Liver (tissue), 9 donors: Measurements from ENCODE around the gene TUBG2. TPM values are rescaled to one million over a fixed set of nuclear protein-coding genes. Genes with fewer than 3 reads are reported as not detected.

Experiments
- DNase-seq: peaks from one replicate; pipeline ENCODE4 v3.0.0-alpha.2; 2017; ENCODE audit warnings: low spot score
- H3K27ac ChIP-seq, 2 donors: one replicate each; pipeline ENCODE4 v1.7.0; 2013; ENCODE audit warnings: inconsistent platforms in 2 of 2, low read length in 2 of 2, control low read depth in 1 of 2, low read depth in 1 of 2, mild to moderate bottlenecking in 1 of 2
- H3K27me3 ChIP-seq, 4 donors: one replicate each; pipeline versions ENCODE4 v1.6.1 to v1.7.0; 2013; ENCODE audit warnings: low read length in 3 of 4, inconsistent platforms in 1 of 4, mild to moderate bottlenecking in 1 of 4, moderate library complexity in 1 of 4; ENCODE audit not compliant: control insufficient read depth in 4 of 4, insufficient read depth in 4 of 4
- H3K36me3 ChIP-seq, 4 donors: one replicate each; pipeline versions ENCODE4 v1.6.1 to v1.7.0; 2013; ENCODE audit warnings: low read length in 3 of 4, mild to moderate bottlenecking in 3 of 4, low read depth in 1 of 4, moderate library complexity in 1 of 4; ENCODE audit not compliant: control insufficient read depth in 4 of 4, insufficient read depth in 3 of 4
- H3K4me1 ChIP-seq, 4 donors: one replicate each; pipeline versions ENCODE4 v1.6.1 to v1.7.0; 2013; ENCODE audit warnings: low read length in 3 of 4, mild to moderate bottlenecking in 3 of 4, moderate library complexity in 1 of 4; ENCODE audit not compliant: control insufficient read depth in 4 of 4, insufficient read depth in 4 of 4
- H3K4me3 ChIP-seq, 3 donors: one replicate each; pipeline versions ENCODE4 v1.6.1 to v1.7.0; 2013; ENCODE audit warnings: low read length in 3 of 3, control low read depth in 1 of 3, low read depth in 1 of 3, mild to moderate bottlenecking in 1 of 3
- H3K9ac ChIP-seq, 2 donors: one replicate each; pipeline ENCODE4 v1.7.0; 2013; ENCODE audit warnings: low read length in 2 of 2, mild to moderate bottlenecking in 2 of 2, moderate library complexity in 2 of 2, control low read depth in 1 of 2, low read depth in 1 of 2
- H3K9me3 ChIP-seq, 4 donors: one replicate each; pipeline versions ENCODE4 v1.6.1 to v1.7.0; 2013; ENCODE audit warnings: low read length in 3 of 4; ENCODE audit not compliant: control insufficient read depth in 4 of 4
- EGR1 ChIP-seq, 2 donors: IDR thresholded peaks; 2 replicates each; pipeline ENCODE4 v1.6.1; 2016 to 2018; ENCODE audit warnings: antibody characterized with exemption in 2 of 2, low read depth in 2 of 2
- FOXA1 ChIP-seq: IDR thresholded peaks from 2 replicates; pipeline ENCODE4 v1.6.1; 2016; ENCODE audit warnings: antibody characterized with exemption
- FOXA2 ChIP-seq: IDR thresholded peaks from 2 replicates; pipeline ENCODE4 v1.6.1; 2016; ENCODE audit warnings: antibody characterized with exemption
- GABPA ChIP-seq, 2 donors: IDR thresholded peaks in 1 of 2; conservative IDR thresholded peaks in 1 of 2; 2 replicates each; pipeline ENCODE4 v1.6.1; 2016; ENCODE audit warnings: antibody characterized with exemption in 2 of 2, mild to moderate bottlenecking in 1 of 2, moderate library complexity in 1 of 2
- HNF4A ChIP-seq, 2 donors: conservative IDR thresholded peaks; 2 replicates each; pipeline ENCODE4 v1.6.1; 2016; ENCODE audit warnings: antibody characterized with exemption in 2 of 2, mild to moderate bottlenecking in 2 of 2
- HNF4G ChIP-seq: IDR thresholded peaks from 2 replicates; pipeline ENCODE4 v1.6.1; 2016; ENCODE audit warnings: antibody characterized with exemption
- JUND ChIP-seq, 2 donors: IDR thresholded peaks; 2 replicates each; pipeline ENCODE4 v1.6.1; 2016; ENCODE audit warnings: antibody characterized with exemption in 2 of 2
- NR2F2 ChIP-seq: IDR thresholded peaks from 2 replicates; pipeline ENCODE4 v1.6.1; 2016; ENCODE audit warnings: antibody characterized with exemption
- RAD21 ChIP-seq, 2 donors: IDR thresholded peaks; 2 replicates each; pipeline ENCODE4 v1.6.1; 2016; ENCODE audit warnings: antibody characterized with exemption in 2 of 2, mild to moderate bottlenecking in 2 of 2
- RXRA ChIP-seq, 2 donors: IDR thresholded peaks; 2 replicates each; pipeline ENCODE4 v1.6.1; 2017 to 2018; ENCODE audit warnings: antibody characterized with exemption in 2 of 2, mild to moderate bottlenecking in 1 of 2
- SP1 ChIP-seq: IDR thresholded peaks from 2 replicates; pipeline ENCODE4 v1.6.1; 2018; ENCODE audit warnings: antibody characterized with exemption, mild to moderate bottlenecking
- TAF1 ChIP-seq: conservative IDR thresholded peaks from 2 replicates; pipeline ENCODE4 v1.6.1; 2016; ENCODE audit warnings: antibody characterized with exemption, mild to moderate bottlenecking
- YY1 ChIP-seq: IDR thresholded peaks from 2 replicates; pipeline ENCODE4 v1.6.1; 2016; ENCODE audit warnings: antibody characterized with exemption, mild to moderate bottlenecking
- WGBS: extraction: QIAGEN DNeasy Blood & Tissue Kit; methylation state at CpG from one replicate; pipeline ENCODE4 v1.1.7; 2013; 5-methylcytosine and 5-hydroxymethylcytosine counted together
- polyA plus RNA-seq, 2 donors: library from polyadenylated mRNA; stranded (reverse) in 1 of 2; unstranded in 1 of 2; fragments of 200-250 nt in 1 of 2; fragments of >200 nt in 1 of 2; fragmentation: Nextera tagmentation in 1 of 2; extraction: Ambion mirVana in 1 of 2; gene quantifications; one replicate each; pipeline versions ENCODE4 v1.2.1 to v1.2.3, GENCODE V29; 2013 to 2015
- total RNA-seq, 2 donors: library from RNA; depleted of rRNA; stranded (reverse); fragments of >200 nt; gene quantifications; one replicate each; pipeline ENCODE4 v1.2.3, GENCODE V29; 2014
- TF ChIP-seq, protein P1 (sequence below): IDR thresholded peaks from 2 replicates; pipeline ENCODE4 v1.6.1; 2016; ENCODE audit warnings: antibody characterized with exemption
- TF ChIP-seq, protein P2 (sequence below): IDR thresholded peaks from 2 replicates; pipeline ENCODE4 v1.6.1; 2016; ENCODE audit warnings: antibody characterized with exemption
- TF ChIP-seq, protein P3 (sequence below): IDR thresholded peaks from 2 replicates; pipeline ENCODE4 v1.6.1; 2016; ENCODE audit warnings: antibody characterized with exemption
- TF ChIP-seq, protein P4 (sequence below): IDR thresholded peaks from 2 replicates; pipeline ENCODE4 v1.6.1; 2016; ENCODE audit warnings: antibody characterized with exemption, mild to moderate bottlenecking
- TF ChIP-seq, protein P5 (sequence below): fragments of 150-350 bp; IDR thresholded peaks from 2 replicates; pipeline ENCODE4 v1.5.1; 2017; ENCODE audit warnings: improper control_type of control experiment, low read depth, low read length; ENCODE audit not compliant: missing input control
- donor health status: healthy.
- donor health status: healthy.
- donor health status: healthy.
- donor health status: healthy.
- donor health status: healthy.

TUBG2 gene
- total and polyA plus RNA-seq, 4 donors = 1.4 to 10.8 (median 5.0) TPM

DNA sequence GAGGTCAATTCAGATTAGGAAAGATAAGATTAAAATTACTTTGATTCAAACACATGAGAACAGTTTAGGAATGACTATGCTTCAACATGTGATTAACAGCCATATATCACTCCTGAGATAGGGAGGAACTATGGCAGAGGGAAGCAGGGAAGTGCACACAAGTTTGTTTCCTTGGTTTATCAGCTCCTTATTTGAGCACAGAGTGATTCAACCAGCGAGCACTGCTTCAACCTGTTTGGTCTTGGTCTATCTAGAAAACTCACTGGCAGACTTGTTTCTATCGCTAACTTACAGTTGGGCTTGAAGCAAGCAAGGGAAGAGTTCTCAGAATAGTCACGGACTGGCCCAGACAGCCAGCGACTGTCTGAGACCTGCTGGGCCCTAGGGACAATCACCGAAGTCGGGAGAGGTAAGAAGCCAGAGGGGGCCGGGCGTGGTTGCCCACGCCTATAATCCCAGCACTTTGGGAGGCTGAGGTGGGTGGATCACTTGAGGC, 26.1 kb upstream of the TUBG2 start (continued):
- TF ChIP-seq SP1 = no peak

DNA sequence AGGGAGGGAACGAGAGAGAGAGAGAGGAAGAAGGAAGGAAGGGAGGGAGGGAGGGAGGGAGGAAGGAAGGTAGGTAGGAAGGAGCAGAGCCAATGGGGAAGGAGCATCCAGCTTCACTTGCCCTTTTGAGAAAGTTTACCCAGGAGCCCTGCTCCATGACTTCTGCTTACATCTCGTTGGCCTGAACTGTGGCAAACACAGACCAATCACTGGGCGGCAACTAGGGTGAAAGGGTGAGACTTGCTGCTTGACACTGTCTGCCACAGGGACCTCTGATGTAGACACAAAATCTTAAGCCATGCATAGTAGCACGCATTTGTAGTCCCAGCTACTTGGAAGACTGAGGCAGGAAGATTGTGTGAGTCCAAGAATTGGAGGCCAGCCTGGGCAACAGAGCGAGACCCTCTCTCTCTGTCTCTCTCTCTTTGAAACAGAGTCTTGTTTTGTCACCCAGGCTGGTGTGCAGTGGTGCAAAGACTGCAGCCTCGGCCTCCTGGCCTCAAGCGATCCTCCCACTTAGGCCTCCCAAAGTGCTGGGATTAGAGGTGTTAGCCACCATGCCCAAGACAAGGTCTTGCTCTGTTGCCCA, 19.5 kb upstream of the TUBG2 start:
- DNase-seq = no peak
- Histone ChIP-seq H3K9me3 (no peaks in the 10 kb centered on the region), H3K27me3 (no peaks in the 10 kb centered on the region), H3K36me3 (no peaks in the 10 kb centered on the region), H3K4me3 (no peak overlapping the region), H3K4me1 (no peaks in the 10 kb centered on the region), H3K9ac (no peak overlapping the region), H3K27ac (no peak overlapping the region)
- 82% methylated on average over 6 of the region's 7 CpGs for WGBS
- TF ChIP-seq TAF1 (no peak), HNF4A (conservative IDR thresholded peaks at IDR 0.05) (no peak)

DNA sequence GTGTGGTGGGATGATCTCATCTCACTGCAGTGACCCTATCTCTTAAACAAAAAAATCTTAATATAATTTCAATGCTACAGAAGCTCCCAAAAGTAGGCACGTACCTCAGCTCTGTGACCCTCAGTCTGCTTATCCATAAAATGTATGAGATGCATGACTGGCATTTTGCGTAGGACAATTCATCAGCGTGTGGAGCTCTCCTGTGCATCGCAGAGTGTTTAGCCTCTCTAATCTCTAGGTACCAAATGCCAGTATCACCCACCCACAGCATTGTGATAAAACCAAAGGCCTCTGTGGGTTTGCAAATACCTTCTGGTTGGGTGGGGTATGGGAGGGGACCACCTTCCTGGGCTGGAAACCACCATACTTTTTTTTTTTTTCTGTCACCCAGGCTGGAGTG, 19.0 kb upstream of the TUBG2 start:
- WGBS = 96% methylated on average over 4 of the region's 4 CpGs
- DNase-seq = no peak
- Histone ChIP-seq H3K4me3 (no peak overlapping the region), H3K9ac (no peak overlapping the region), H3K27me3 (no peaks in the 10 kb centered on the region), H3K36me3 (no peaks in the 10 kb centered on the region), H3K4me1 (no peaks in the 10 kb centered on the region), H3K9me3 (no peaks in the 10 kb centered on the region), H3K27ac (no peak overlapping the region)
- TF ChIP-seq, protein P1, sequence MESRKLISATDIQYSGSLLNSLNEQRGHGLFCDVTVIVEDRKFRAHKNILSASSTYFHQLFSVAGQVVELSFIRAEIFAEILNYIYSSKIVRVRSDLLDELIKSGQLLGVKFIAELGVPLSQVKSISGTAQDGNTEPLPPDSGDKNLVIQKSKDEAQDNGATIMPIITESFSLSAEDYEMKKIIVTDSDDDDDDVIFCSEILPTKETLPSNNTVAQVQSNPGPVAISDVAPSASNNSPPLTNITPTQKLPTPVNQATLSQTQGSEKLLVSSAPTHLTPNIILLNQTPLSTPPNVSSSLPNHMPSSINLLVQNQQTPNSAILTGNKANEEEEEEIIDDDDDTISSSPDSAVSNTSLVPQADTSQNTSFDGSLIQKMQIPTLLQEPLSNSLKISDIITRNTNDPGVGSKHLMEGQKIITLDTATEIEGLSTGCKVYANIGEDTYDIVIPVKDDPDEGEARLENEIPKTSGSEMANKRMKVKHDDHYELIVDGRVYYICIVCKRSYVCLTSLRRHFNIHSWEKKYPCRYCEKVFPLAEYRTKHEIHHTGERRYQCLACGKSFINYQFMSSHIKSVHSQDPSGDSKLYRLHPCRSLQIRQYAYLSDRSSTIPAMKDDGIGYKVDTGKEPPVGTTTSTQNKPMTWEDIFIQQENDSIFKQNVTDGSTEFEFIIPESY = no peak
- TF ChIP-seq, protein P2, sequence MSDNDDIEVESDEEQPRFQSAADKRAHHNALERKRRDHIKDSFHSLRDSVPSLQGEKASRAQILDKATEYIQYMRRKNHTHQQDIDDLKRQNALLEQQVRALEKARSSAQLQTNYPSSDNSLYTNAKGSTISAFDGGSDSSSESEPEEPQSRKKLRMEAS = no peak
- TF ChIP-seq EGR1 (IDR thresholded peaks at IDR 0.05; ENCODE audit: low read depth in 2 of 2) (no peak), JUND (IDR thresholded peaks at IDR 0.05) (no peak), HNF4G (no peak), TAF1 (no peak), YY1 (no peak), NR2F2 (no peak), FOXA1 (no peak), GABPA (IDR thresholded peaks at IDR 0.05 in 1 of 2, conservative IDR thresholded peaks at IDR 0.05 in 1 of 2) (no peak), RAD21 (IDR thresholded peaks at IDR 0.05) (no peak), RXRA (IDR thresholded peaks at IDR 0.05) (no peak), HNF4A (conservative IDR thresholded peaks at IDR 0.05) (no peak), FOXA2 (no peak)
- TF ChIP-seq, protein P3, sequence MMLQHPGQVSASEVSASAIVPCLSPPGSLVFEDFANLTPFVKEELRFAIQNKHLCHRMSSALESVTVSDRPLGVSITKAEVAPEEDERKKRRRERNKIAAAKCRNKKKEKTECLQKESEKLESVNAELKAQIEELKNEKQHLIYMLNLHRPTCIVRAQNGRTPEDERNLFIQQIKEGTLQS = no peak
- TF ChIP-seq, protein P4, sequence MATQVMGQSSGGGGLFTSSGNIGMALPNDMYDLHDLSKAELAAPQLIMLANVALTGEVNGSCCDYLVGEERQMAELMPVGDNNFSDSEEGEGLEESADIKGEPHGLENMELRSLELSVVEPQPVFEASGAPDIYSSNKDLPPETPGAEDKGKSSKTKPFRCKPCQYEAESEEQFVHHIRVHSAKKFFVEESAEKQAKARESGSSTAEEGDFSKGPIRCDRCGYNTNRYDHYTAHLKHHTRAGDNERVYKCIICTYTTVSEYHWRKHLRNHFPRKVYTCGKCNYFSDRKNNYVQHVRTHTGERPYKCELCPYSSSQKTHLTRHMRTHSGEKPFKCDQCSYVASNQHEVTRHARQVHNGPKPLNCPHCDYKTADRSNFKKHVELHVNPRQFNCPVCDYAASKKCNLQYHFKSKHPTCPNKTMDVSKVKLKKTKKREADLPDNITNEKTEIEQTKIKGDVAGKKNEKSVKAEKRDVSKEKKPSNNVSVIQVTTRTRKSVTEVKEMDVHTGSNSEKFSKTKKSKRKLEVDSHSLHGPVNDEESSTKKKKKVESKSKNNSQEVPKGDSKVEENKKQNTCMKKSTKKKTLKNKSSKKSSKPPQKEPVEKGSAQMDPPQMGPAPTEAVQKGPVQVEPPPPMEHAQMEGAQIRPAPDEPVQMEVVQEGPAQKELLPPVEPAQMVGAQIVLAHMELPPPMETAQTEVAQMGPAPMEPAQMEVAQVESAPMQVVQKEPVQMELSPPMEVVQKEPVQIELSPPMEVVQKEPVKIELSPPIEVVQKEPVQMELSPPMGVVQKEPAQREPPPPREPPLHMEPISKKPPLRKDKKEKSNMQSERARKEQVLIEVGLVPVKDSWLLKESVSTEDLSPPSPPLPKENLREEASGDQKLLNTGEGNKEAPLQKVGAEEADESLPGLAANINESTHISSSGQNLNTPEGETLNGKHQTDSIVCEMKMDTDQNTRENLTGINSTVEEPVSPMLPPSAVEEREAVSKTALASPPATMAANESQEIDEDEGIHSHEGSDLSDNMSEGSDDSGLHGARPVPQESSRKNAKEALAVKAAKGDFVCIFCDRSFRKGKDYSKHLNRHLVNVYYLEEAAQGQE = no peak
- TF ChIP-seq, protein P5, sequence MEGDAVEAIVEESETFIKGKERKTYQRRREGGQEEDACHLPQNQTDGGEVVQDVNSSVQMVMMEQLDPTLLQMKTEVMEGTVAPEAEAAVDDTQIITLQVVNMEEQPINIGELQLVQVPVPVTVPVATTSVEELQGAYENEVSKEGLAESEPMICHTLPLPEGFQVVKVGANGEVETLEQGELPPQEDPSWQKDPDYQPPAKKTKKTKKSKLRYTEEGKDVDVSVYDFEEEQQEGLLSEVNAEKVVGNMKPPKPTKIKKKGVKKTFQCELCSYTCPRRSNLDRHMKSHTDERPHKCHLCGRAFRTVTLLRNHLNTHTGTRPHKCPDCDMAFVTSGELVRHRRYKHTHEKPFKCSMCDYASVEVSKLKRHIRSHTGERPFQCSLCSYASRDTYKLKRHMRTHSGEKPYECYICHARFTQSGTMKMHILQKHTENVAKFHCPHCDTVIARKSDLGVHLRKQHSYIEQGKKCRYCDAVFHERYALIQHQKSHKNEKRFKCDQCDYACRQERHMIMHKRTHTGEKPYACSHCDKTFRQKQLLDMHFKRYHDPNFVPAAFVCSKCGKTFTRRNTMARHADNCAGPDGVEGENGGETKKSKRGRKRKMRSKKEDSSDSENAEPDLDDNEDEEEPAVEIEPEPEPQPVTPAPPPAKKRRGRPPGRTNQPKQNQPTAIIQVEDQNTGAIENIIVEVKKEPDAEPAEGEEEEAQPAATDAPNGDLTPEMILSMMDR = no peak
